HG02610 (cell line): Measurements from ENCODE around the gene DSCAML1.
A peak's percentile ranks its signal among the peaks of the same experiment; 100 is the strongest.

Source experiments
- ATAC-seq: cut with Tn5 transposase; IDR thresholded peaks from one replicate; pipeline ENCODE4 v1.9.1; 2021; ENCODE audit warnings: mild to moderate bottlenecking, moderate library complexity; ENCODE audit not compliant: unreplicated experiment

DSCAML1 gene

GRCh38 chr11:117833401-117833891 is 36.4 kb upstream of the DSCAML1 start:
- no peak for ATAC-seq

- ATAC-seq, result no peak
These were observed 35.5 kb upstream of the DSCAML1 start for GRCh38 chr11:117832511-117832910.

GRCh38 chr11:117831661-117832415 is 34.8 kb upstream of the DSCAML1 start:
- no peak for ATAC-seq

- no peak for ATAC-seq
These were observed 33.8 kb upstream of the DSCAML1 start for GRCh38 chr11:117830674-117831351.

- ATAC-seq, result no peak
These were observed 33.1 kb upstream of the DSCAML1 start for GRCh38 chr11:117830072-117830471.

GRCh38 chr11:117829369-117829725 is 32.3 kb upstream of the DSCAML1 start:
- ATAC-seq, result no peak

GRCh38 chr11:117828611-117829368 is 31.8 kb upstream of the DSCAML1 start:
- ATAC-seq, result peak; percentile 81

- ATAC-seq, result no peak
These were observed 30.8 kb upstream of the DSCAML1 start for GRCh38 chr11:117827521-117828511.

GRCh38 chr11:117826832-117827231 is 29.8 kb upstream of the DSCAML1 start:
- ATAC-seq, result no peak

GRCh38 chr11:117826190-117826570 is 29.2 kb upstream of the DSCAML1 start:
- no peak for ATAC-seq

GRCh38 chr11:117825538-117826189 is 28.6 kb upstream of the DSCAML1 start:
- ATAC-seq, result no peak

- ATAC-seq, result no peak
These were observed 27.8 kb upstream of the DSCAML1 start, which contains the start of gene FXYD2 for GRCh38 chr11:117824571-117825537. TSS of gene FXYD2 (minus strand) at chr11:117824744. CDS start at chr11:117824678, 66 bp downstream.

GRCh38 chr11:117823946-117824420 is 27.0 kb upstream of the DSCAML1 start:
- no peak for ATAC-seq

- ATAC-seq, result no peak
These were observed 26.4 kb upstream of the DSCAML1 start for GRCh38 chr11:117823294-117823945.

- no peak for ATAC-seq
These were observed 25.3 kb upstream of the DSCAML1 start for GRCh38 chr11:117822074-117823033.

GRCh38 chr11:117821431-117821830 is 24.4 kb upstream of the DSCAML1 start:
- no peak for ATAC-seq

GRCh38 chr11:117820516-117820915 is 23.5 kb upstream of the DSCAML1 start:
- no peak for ATAC-seq
